ENCODE measurements around the gene ZNF771.

DNA sequence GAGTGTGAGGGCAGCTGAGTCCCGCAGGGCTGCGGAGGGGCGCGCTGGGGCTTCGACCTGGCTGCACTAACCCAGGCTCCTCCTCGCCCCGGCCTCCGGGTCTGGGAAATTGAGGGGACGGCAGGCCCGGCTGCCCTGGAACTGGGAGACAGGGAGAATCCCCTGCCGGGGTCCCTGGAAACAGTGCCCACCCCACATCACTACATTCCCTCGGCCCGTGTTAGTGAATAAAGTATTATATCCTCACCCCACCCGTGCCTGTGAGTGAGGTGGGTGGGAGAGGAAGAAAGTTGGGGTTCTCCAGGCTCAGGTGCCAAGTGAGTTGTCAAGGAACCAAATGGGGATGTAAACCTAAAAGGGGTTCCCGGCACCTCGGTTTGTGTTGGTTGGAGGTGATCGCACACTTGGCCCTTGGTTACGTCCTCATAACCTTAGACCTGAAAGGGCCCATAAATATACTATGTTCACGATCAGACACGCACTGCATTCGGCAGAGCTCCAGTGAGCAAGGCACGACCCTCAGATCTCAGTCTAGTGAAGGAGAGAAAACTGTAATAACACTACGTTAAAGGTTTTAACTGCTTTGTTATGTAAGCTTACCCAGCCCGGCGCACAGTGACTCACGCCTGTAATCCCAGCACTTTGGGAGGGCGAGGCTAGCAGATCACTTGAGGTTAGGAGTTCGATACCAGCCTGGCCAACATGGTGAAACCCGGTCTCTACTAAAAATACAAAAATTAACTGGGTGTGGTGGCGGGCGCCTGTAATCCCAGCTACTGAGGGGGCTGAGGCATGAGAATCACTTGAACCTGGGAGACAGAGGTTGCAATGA lies 11.2 kb downstream of the ZNF771 start:
- TF ChIP-seq POLR2A (IDR thresholded peaks at IDR 0.05) (no peak), POLR2AphosphoS5 (IDR thresholded peaks at IDR 0.05) (no peak)
